Measurements from ENCODE around the gene GOT2. TPM values are rescaled to one million over a fixed set of nuclear protein-coding genes. Genes with fewer than 3 reads are reported as not detected.
"Not testable (repeated sequence)": the region's sequence is repeated elsewhere in the genome, so short reads cannot be mapped to it uniquely, and the experiment has no call there.

The GOT2 gene
- total RNA-seq, 4 donors from 2014 or later, result 12.6 to 54.9 (median 43.7) TPM

- H3K36me3 ChIP-seq, result no peaks in the 10 kb centered on the region
- no peaks in the 10 kb centered on the region for H3K4me1 ChIP-seq
- no peak overlapping the region for H3K27ac ChIP-seq
- H3K4me3 ChIP-seq, result no peak overlapping the region
- intact Hi-C loops (cut with DNase I; ENCODE audit: low total_unique reads), result no loop called here
- TF ChIP-seq, protein P1, sequence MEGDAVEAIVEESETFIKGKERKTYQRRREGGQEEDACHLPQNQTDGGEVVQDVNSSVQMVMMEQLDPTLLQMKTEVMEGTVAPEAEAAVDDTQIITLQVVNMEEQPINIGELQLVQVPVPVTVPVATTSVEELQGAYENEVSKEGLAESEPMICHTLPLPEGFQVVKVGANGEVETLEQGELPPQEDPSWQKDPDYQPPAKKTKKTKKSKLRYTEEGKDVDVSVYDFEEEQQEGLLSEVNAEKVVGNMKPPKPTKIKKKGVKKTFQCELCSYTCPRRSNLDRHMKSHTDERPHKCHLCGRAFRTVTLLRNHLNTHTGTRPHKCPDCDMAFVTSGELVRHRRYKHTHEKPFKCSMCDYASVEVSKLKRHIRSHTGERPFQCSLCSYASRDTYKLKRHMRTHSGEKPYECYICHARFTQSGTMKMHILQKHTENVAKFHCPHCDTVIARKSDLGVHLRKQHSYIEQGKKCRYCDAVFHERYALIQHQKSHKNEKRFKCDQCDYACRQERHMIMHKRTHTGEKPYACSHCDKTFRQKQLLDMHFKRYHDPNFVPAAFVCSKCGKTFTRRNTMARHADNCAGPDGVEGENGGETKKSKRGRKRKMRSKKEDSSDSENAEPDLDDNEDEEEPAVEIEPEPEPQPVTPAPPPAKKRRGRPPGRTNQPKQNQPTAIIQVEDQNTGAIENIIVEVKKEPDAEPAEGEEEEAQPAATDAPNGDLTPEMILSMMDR (IDR thresholded peaks at IDR 0.05), result no peak
- no peak for TF ChIP-seq POLR2A (IDR thresholded peaks at IDR 0.05)
- no peaks in the 10 kb centered on the region for H3K9me3 ChIP-seq
- DNase-seq, result no peak
- no peaks in the 10 kb centered on the region for H3K27me3 ChIP-seq
Measured at GRCh38 chr16:58699151-58699550, 35.0 kb downstream of the GOT2 start.

DNA sequence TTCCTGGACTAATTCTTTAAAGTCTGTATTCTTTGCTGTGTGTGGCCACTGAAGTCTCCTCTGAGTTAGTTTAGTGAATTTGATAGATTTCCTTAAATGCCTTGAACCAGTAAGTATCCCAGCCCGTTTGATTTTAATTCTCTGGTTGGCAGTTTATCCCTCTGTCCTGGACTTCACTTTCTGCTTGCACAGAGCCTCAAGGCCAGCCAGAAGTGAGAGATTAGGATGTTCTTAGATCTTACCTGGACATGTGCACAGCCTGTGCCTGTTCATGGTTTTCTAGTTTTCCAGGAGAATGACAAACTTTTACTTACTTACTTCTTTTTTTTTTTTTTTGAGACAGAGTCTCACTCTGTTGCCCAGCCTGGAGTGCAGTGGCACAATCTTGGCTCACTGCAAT, 38.7 kb downstream of the GOT2 start:
- Histone ChIP-seq H3K4me1 (no peaks in the 10 kb centered on the region), H3K36me3 (no peaks in the 10 kb centered on the region), H3K27ac (no peak overlapping the region), H3K4me3 (no peak overlapping the region), H3K9me3 (no peaks in the 10 kb centered on the region), H3K27me3 (no peaks in the 10 kb centered on the region)
- intact Hi-C loops (cut with DNase I; ENCODE audit: low total_unique reads), result no loop called here
- DNase-seq, result no peak
- no peak for TF ChIP-seq POLR2A (IDR thresholded peaks at IDR 0.05)
- TF ChIP-seq, protein P1 (IDR thresholded peaks at IDR 0.05), result no peak

DNA sequence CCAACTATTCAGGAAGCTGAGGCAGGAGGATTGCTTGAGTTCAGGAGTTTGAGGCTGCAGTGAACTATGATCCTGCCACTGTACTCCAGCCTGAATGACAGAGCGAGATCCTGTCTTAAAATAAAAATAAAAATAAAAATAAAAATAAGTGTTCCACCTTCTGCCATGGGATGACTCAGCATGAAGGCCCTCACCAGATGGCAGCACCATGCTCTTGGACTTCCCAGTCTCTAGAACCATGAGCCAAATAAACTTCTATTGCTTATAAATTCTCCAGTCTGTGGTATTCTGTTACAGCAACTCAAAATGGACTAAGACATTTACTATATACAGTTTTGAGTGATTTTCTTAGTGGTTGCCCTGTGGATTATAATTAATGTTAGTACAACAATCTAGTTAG, 41.7 kb downstream of the GOT2 start:
- no peak for TF ChIP-seq POLR2A (IDR thresholded peaks at IDR 0.05)
- TF ChIP-seq, protein P1 (IDR thresholded peaks at IDR 0.05), result no peak
- intact Hi-C loops (cut with DNase I; ENCODE audit: low total_unique reads), result no loop called here
- DNase-seq, result no peak

GRCh38 chr16:58686985-58687706, 47.0 kb downstream of the GOT2 start:
- intact Hi-C loops (cut with DNase I; ENCODE audit: low total_unique reads); H3K4me1 ChIP-seq; H3K27me3 ChIP-seq; DNase-seq; H3K9me3 ChIP-seq; H3K27ac ChIP-seq; H3K36me3 ChIP-seq; H3K4me3 ChIP-seq: not testable (repeated sequence)

More for the DNA sequence above, 41.7 kb downstream of the GOT2 start:
- Histone ChIP-seq H3K27me3 (no peaks in the 10 kb centered on the region), H3K4me3 (no peak overlapping the region), H3K27ac (no peak overlapping the region), H3K4me1 (no peaks in the 10 kb centered on the region), H3K36me3 (no peaks in the 10 kb centered on the region), H3K9me3 (no peaks in the 10 kb centered on the region)

DNA sequence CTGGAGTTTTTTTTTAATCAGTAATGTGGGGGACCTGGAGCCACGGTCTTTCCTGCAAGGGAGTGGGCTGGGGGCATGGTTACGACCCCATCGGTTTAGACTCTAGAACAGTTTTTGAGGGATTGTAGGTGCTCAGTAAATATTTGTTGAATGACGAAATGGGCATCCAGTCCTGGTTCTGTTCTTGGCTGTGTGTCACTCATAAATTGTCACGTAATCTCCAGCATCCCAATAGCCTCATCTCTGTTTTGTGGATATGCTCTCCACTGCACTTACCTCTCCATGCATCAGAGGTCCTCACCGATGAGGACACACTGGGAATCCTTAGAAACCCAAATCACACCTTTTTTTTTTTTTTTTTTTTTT, 49.0 kb downstream of the GOT2 start:
- intact Hi-C loops (cut with DNase I; ENCODE audit: low total_unique reads), result no loop called here
- H3K27ac ChIP-seq, result peak overlapping the region; percentile 37 to 60
- no peaks in the 10 kb centered on the region for H3K9me3 ChIP-seq
- H3K4me3 ChIP-seq, result peak overlapping the region; percentile 69 to 87
- DNase-seq, result no peak
- H3K4me1 ChIP-seq, result peaks cover 0 to 9% of the 10 kb centered on the region in 2 donors
- TF ChIP-seq, protein P1 (IDR thresholded peaks at IDR 0.05), result no peak
- no peak for TF ChIP-seq POLR2A (IDR thresholded peaks at IDR 0.05)
- no peaks in the 10 kb centered on the region for H3K27me3 ChIP-seq
- no peaks in the 10 kb centered on the region for H3K36me3 ChIP-seq

All from uterus (tissue), 4 donors.